ENCODE measurements around the gene EP300.
"Not testable (repeated sequence)": the region's sequence is repeated elsewhere in the genome, so short reads cannot be mapped to it uniquely, and the experiment has no call there.

EP300 gene

DNA sequence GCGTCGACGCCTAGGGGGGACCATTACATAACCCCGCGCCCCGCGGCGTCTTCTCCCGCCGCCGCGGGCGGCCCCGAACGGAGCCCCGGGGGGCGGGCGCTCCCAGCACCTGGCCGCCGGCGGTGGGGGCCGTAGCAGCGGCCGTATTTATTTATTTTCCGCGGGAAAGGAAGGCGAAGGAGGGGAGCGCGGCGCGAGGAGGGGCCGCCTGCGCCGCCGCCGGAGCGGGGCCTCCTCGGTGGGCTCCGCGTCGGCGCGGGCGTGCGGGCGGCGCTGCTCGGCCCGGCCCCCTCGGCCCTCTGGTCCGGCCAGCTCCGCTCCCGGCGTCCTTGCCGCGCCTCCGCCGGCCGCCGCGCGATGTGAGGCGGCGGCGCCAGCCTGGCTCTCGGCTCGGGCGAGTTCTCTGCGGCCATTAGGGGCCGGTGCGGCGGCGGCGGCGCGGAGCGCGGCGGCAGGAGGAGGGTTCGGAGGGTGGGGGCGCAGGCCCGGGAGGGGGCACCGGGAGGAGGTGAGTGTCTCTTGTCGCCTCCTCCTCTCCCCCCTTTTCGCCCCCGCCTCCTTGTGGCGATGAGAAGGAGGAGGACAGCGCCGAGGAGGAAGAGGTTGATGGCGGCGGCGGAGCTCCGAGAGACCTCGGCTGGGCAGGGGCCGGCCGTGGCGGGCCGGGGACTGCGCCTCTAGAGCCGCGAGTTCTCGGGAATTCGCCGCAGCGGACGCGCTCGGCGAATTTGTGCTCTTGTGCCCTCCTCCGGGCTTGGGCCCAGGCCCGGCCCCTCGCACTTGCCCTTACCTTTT lies at the start of gene EP300:
Gene EP300 (plus strand): TSS at position 570 of the 795 bp plus-strand sequence. CDS start 413 bp downstream, outside the sequence.
- Histone ChIP-seq H3K9ac (ENCODE audit: low read depth in 1 of 2, low read length in 2 of 2) (peak within 1 kb of the TSS; percentile 96 to 99), H3K4me1 (ENCODE audit: control insufficient read depth in 2 of 2, insufficient read depth in 2 of 2, low read length in 2 of 2) (peaks cover 11 to 23% of the 10 kb centered on the region in 2 donors), H3K27ac (ENCODE audit: low read depth in 2 of 2, low read length in 2 of 2) (peak within 1 kb of the TSS; percentile 100), H3K27me3 (ENCODE audit: control insufficient read depth in 2 of 2, insufficient read depth in 2 of 2, low read length in 2 of 2) (no peaks in the 10 kb centered on the region), H3K9me3 (ENCODE audit: control insufficient read depth in 2 of 2, low read length in 2 of 2) (no peaks in the 10 kb centered on the region), H3K4me3 (ENCODE audit: low read length in 2 of 2) (peak within 1 kb of the TSS; percentile 85 to 97), H3K36me3 (ENCODE audit: control insufficient read depth in 2 of 2, insufficient read depth in 2 of 2, low read length in 2 of 2) (no peaks in the 10 kb centered on the region)

DNA sequence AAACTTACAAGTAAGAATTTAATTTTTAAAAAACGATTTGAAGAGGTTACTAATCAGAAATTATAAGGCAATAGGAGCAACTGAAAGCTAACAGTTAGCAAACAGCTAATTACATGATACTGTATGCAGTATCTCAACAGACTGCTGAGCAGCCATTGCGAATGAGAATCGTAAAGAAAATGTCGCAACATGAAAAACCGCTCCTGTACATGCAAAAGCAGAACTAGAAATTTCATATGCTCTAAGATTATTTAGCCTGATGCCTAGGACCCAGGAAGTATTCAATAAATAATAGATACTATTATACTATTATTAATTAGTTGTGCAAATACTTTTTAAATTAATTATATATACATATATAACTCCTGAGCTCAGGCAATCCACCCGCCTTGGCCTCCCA lies 48.7 kb upstream of the EP300 start:
- no peaks in the 10 kb centered on the region for H3K9me3 ChIP-seq (ENCODE audit: control insufficient read depth in 2 of 2, low read length in 2 of 2)
- H3K4me1 ChIP-seq (ENCODE audit: control insufficient read depth in 2 of 2, insufficient read depth in 2 of 2, low read length in 2 of 2), result no peaks in the 10 kb centered on the region
- H3K27ac ChIP-seq (ENCODE audit: low read depth in 2 of 2, low read length in 2 of 2), result no peak overlapping the region
- no peaks in the 10 kb centered on the region for H3K36me3 ChIP-seq (ENCODE audit: control insufficient read depth in 2 of 2, insufficient read depth in 2 of 2, low read length in 2 of 2)
- no peaks in the 10 kb centered on the region for H3K27me3 ChIP-seq (ENCODE audit: control insufficient read depth in 2 of 2, insufficient read depth in 2 of 2, low read length in 2 of 2)
- H3K9ac ChIP-seq (ENCODE audit: low read depth in 1 of 2, low read length in 2 of 2), result no peak overlapping the region
- H3K4me3 ChIP-seq (ENCODE audit: low read length in 2 of 2), result no peak overlapping the region

DNA sequence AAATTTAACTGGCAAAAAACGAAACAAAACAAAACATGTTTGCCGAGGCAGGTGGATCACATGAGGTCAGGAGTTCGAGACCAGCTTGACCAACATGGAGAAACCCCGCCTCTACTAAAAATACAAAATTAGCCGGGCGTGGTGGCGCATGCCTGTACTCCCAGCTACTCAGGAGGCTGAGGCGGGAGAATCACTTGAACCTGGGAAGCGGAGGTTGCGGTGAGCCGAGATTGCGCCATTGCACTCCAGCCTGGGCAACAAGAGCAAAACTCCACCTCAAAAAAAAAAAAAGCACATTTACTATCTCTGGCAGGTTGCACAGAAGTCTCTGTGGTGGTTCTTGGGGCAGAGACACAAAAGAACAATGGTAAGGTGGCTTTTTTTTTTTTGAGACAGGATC lies 46.8 kb upstream of the EP300 start:
- not testable (repeated sequence) for H3K27me3 ChIP-seq (ENCODE audit: control insufficient read depth in 2 of 2, insufficient read depth in 2 of 2, low read length in 2 of 2); H3K9ac ChIP-seq (ENCODE audit: low read depth in 1 of 2, low read length in 2 of 2); H3K36me3 ChIP-seq (ENCODE audit: control insufficient read depth in 2 of 2, insufficient read depth in 2 of 2, low read length in 2 of 2); H3K27ac ChIP-seq (ENCODE audit: low read depth in 2 of 2, low read length in 2 of 2); H3K9me3 ChIP-seq (ENCODE audit: control insufficient read depth in 2 of 2, low read length in 2 of 2); H3K4me3 ChIP-seq (ENCODE audit: low read length in 2 of 2); H3K4me1 ChIP-seq (ENCODE audit: control insufficient read depth in 2 of 2, insufficient read depth in 2 of 2, low read length in 2 of 2)

DNA sequence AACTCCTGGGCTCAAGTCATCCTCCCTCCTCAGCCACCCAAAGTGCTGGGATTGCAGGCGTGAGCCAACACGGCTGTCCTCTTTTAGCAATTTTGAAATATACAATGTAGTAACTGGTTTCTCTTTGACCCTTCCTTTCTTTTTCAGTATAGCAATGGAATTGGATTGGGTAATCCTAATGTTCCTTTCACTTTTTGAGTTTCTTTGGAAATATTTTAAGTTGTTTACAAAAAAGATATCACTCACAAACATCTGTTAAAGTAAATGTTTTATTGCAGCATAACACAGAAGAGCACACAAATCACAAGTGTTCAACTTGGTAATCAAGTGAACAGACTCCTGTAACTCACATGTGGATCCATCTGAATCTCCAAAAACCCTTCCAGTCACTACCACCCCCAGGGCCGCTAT lies 44.6 kb upstream of the EP300 start:
- Histone ChIP-seq H3K27me3 (ENCODE audit: control insufficient read depth in 2 of 2, insufficient read depth in 2 of 2, low read length in 2 of 2) (no peaks in the 10 kb centered on the region), H3K4me1 (ENCODE audit: control insufficient read depth in 2 of 2, insufficient read depth in 2 of 2, low read length in 2 of 2) (peaks cover 0 to 5% of the 10 kb centered on the region in 2 donors), H3K4me3 (ENCODE audit: low read length in 2 of 2) (no peak overlapping the region), H3K9me3 (ENCODE audit: control insufficient read depth in 2 of 2, low read length in 2 of 2) (no peaks in the 10 kb centered on the region), H3K9ac (ENCODE audit: low read depth in 1 of 2, low read length in 2 of 2) (no peak overlapping the region), H3K36me3 (ENCODE audit: control insufficient read depth in 2 of 2, insufficient read depth in 2 of 2, low read length in 2 of 2) (no peaks in the 10 kb centered on the region), H3K27ac (ENCODE audit: low read depth in 2 of 2, low read length in 2 of 2) (no peak overlapping the region)

DNA sequence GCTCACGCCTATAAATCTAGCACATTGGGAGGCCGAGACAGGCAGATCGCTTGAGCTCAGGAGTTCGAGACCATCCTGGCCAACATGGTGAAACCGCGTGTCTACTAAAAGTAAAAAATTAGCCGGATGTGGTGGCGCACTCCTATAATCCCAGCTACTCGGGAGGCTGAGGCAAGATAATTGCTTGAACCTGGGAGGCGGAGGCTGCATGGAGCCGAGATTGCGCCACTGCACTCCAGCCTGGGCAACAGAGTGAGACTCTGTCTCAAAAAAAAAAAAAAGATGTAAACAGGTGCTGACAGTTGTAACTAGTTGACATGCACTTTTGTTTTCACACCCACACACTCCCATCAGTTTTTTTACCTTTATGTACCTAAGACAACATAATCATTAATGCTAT lies 44.0 kb upstream of the EP300 start:
- not testable (repeated sequence) for H3K4me1 ChIP-seq (ENCODE audit: control insufficient read depth in 2 of 2, insufficient read depth in 2 of 2, low read length in 2 of 2); H3K36me3 ChIP-seq (ENCODE audit: control insufficient read depth in 2 of 2, insufficient read depth in 2 of 2, low read length in 2 of 2); H3K27me3 ChIP-seq (ENCODE audit: control insufficient read depth in 2 of 2, insufficient read depth in 2 of 2, low read length in 2 of 2); H3K9me3 ChIP-seq (ENCODE audit: control insufficient read depth in 2 of 2, low read length in 2 of 2); H3K9ac ChIP-seq (ENCODE audit: low read depth in 1 of 2, low read length in 2 of 2)
- H3K4me3 ChIP-seq (ENCODE audit: low read length in 2 of 2), result peak overlapping the region in 1 of 2 donors; percentile 51
- H3K27ac ChIP-seq (ENCODE audit: low read depth in 2 of 2, low read length in 2 of 2), result peak overlapping the region in 1 of 2 donors; percentile 17

DNA sequence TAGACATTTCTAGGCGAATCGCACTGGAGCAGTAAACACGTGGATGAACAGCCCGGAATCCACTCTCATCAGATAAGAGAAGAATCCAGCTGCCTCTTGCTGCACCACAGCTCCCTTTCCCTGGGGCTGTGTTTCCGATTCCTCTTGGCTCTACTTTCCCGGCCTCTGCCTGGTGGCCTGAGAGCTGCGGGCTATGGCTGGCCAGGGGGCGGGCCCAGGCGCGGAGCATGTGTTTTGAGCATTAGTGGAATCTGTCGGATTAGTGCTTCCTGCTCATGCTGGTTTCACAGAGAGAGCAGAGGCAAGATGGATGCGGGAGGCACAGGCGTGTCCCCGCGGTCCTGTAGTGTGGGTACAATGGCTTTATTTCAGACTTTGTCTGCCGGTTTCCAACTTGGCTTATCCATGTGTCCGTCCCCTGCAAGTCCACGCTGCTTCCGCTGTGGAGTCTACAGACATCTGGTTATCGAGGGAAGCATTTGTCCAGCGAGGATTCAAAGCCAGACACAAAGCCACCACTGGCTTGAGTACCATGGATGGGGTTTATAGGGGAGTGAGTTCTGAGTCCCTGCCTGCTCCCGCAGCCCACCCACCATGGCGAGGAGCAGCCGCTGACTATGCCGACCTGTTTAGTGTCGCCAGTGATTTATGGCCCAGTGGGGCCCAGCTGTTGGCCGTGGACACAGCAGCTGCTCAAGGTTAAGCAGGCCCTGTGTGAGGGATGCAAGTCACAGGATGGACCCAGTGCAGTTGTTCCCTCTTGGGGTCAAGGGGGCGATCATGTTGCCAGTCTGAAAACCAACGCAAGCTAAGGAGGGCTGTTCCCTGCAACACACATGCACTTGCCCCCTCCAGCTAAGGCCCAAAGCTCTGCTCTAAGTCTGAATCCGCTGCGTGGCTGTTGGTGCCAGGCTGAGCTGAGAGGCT lies 43.3 kb upstream of the EP300 start:
- peak overlapping the region; percentile 22 to 51 for H3K4me3 ChIP-seq (ENCODE audit: low read length in 2 of 2)
- H3K36me3 ChIP-seq (ENCODE audit: control insufficient read depth in 2 of 2, insufficient read depth in 2 of 2, low read length in 2 of 2), result no peaks in the 10 kb centered on the region
- H3K4me1 ChIP-seq (ENCODE audit: control insufficient read depth in 2 of 2, insufficient read depth in 2 of 2, low read length in 2 of 2), result peaks cover 0 to 5% of the 10 kb centered on the region in 2 donors
- H3K9me3 ChIP-seq (ENCODE audit: control insufficient read depth in 2 of 2, low read length in 2 of 2), result no peaks in the 10 kb centered on the region
- no peaks in the 10 kb centered on the region for H3K27me3 ChIP-seq (ENCODE audit: control insufficient read depth in 2 of 2, insufficient read depth in 2 of 2, low read length in 2 of 2)
- H3K27ac ChIP-seq (ENCODE audit: low read depth in 2 of 2, low read length in 2 of 2), result peak overlapping the region in 1 of 2 donors; percentile 17
- H3K9ac ChIP-seq (ENCODE audit: low read depth in 1 of 2, low read length in 2 of 2), result peak overlapping the region in 1 of 2 donors; percentile 1

DNA sequence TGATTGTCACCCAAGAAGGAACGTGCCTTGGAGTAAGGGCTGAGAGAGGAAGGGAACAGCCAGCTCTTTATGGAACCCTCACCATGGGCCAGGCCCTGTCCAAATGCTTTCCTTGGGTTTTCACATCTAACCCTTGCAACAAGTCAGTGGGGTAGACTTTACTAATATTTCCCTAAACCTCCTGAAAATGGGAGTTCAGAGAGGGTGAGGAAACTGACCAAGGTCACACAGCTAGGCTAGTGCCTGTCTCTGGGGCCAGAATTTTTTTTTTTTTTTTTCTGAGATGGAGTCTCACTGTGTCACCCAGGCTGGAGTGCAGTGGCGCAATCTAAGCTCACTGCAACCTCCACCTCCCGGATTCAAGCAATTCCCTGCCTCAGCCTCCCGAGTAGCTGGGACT lies 42.6 kb upstream of the EP300 start:
- H3K9me3 ChIP-seq (ENCODE audit: control insufficient read depth in 2 of 2, low read length in 2 of 2); H3K27ac ChIP-seq (ENCODE audit: low read depth in 2 of 2, low read length in 2 of 2); H3K9ac ChIP-seq (ENCODE audit: low read depth in 1 of 2, low read length in 2 of 2); H3K4me3 ChIP-seq (ENCODE audit: low read length in 2 of 2); H3K4me1 ChIP-seq (ENCODE audit: control insufficient read depth in 2 of 2, insufficient read depth in 2 of 2, low read length in 2 of 2); H3K27me3 ChIP-seq (ENCODE audit: control insufficient read depth in 2 of 2, insufficient read depth in 2 of 2, low read length in 2 of 2); H3K36me3 ChIP-seq (ENCODE audit: control insufficient read depth in 2 of 2, insufficient read depth in 2 of 2, low read length in 2 of 2): not testable (repeated sequence)

DNA sequence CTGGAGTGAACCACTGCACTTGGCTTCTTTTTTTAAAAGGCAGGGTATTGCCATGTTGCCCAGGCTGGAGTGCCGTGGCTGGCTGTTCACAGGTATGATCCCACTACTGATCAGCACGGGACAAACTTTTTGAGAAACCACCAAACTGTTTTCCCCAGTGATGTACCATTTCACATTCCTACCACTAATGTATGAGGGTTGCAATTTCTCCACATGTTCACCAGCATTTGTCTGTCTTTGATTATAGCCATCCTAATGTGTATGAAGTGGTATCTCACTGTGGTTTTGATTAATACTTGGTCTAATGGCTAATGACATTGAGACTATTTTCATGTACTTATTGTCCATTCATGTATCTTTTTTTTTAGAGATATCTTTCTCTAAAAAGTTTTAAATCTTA lies 41.5 kb upstream of the EP300 start:
- H3K27ac ChIP-seq (ENCODE audit: low read depth in 2 of 2, low read length in 2 of 2), result no peak overlapping the region
- H3K9me3 ChIP-seq (ENCODE audit: control insufficient read depth in 2 of 2, low read length in 2 of 2), result no peaks in the 10 kb centered on the region
- no peak overlapping the region for H3K4me3 ChIP-seq (ENCODE audit: low read length in 2 of 2)
- H3K9ac ChIP-seq (ENCODE audit: low read depth in 1 of 2, low read length in 2 of 2), result no peak overlapping the region
- no peaks in the 10 kb centered on the region for H3K36me3 ChIP-seq (ENCODE audit: control insufficient read depth in 2 of 2, insufficient read depth in 2 of 2, low read length in 2 of 2)
- peaks cover 0 to 5% of the 10 kb centered on the region in 2 donors for H3K4me1 ChIP-seq (ENCODE audit: control insufficient read depth in 2 of 2, insufficient read depth in 2 of 2, low read length in 2 of 2)
- no peaks in the 10 kb centered on the region for H3K27me3 ChIP-seq (ENCODE audit: control insufficient read depth in 2 of 2, insufficient read depth in 2 of 2, low read length in 2 of 2)

DNA sequence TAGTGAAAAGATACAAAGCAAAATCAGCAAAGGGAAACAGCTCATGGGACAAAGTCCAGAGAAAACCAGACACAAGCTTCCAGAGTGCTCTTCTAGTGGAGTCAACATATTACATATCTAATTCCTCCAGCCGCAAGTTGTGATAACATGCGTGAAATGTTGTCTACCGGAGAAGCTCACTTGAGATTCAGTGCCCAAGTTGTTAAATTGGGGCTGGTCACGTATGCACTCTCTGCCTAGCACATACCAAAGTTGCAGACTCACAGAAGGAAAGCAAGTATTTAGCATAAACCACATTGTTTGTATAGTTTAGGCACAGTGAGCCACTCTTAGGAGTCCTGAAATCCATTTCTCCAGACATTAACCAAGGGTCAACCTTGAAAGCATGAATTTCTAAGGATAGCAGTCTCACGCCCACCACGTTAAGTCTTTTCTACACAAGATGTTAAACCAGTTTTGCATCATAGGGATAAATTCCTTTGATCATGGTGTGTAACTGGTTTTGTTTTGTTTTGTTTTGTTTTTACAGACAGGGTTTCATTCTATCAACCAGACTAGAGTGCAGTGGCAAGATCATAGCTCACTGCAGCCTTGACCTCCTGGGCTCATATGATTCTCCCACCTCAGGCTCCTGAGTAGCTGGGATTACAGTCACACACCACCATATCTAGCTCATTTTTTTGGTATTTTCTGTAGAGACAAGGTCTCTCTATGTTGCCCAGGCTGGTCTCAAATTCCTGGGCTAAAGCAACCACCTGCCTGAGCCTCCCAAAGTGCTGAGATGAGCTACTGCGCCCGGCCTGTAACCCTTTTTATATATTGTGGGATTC lies 39.5 kb upstream of the EP300 start:
- H3K9me3 ChIP-seq (ENCODE audit: control insufficient read depth in 2 of 2, low read length in 2 of 2), result no peaks in the 10 kb centered on the region
- H3K27ac ChIP-seq (ENCODE audit: low read depth in 2 of 2, low read length in 2 of 2), result no peak overlapping the region
- H3K4me3 ChIP-seq (ENCODE audit: low read length in 2 of 2), result no peak overlapping the region
- H3K27me3 ChIP-seq (ENCODE audit: control insufficient read depth in 2 of 2, insufficient read depth in 2 of 2, low read length in 2 of 2), result no peaks in the 10 kb centered on the region
- no peak overlapping the region for H3K9ac ChIP-seq (ENCODE audit: low read depth in 1 of 2, low read length in 2 of 2)
- H3K4me1 ChIP-seq (ENCODE audit: control insufficient read depth in 2 of 2, insufficient read depth in 2 of 2, low read length in 2 of 2), result peaks cover 0 to 5% of the 10 kb centered on the region in 2 donors
- H3K36me3 ChIP-seq (ENCODE audit: control insufficient read depth in 2 of 2, insufficient read depth in 2 of 2, low read length in 2 of 2), result no peaks in the 10 kb centered on the region
